HG03439 (cell line): ENCODE measurements around the gene TMEM203.

Source experiments
- ATAC-seq: cut with Tn5 transposase; IDR thresholded peaks from one replicate; pipeline ENCODE4 v1.9.1; 2021; ENCODE audit warnings: mild to moderate bottlenecking, moderate library complexity; ENCODE audit not compliant: unreplicated experiment

Gene TMEM203

DNA sequence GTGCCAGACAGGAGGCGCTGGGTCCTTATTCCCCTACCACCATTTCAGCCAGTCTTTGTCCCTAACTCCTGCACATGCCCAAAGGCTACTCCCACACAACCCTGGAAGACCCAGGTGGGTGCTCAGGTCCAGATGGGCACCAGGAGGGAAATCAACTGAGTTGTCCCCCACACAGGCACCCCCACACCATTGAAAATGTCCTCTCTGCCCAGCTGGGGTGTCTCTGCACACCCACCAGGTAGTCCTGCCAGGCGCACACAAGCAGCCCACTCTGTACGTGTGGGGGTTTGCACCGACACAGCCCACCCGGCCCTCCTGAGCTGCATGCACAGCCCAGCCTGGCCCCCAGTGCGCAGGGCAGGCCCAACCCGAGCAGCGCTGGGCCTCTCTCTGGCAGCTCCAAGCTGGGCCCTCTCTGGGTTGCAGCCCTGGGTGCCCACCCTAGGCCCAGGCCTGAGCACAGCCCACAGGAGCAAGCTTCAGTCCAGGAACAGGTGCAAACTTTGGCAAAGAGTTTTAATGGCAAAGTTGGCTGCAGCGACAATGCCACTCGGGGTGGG lies 14.4 kb upstream of the TMEM203 start:
- no peak for ATAC-seq

DNA sequence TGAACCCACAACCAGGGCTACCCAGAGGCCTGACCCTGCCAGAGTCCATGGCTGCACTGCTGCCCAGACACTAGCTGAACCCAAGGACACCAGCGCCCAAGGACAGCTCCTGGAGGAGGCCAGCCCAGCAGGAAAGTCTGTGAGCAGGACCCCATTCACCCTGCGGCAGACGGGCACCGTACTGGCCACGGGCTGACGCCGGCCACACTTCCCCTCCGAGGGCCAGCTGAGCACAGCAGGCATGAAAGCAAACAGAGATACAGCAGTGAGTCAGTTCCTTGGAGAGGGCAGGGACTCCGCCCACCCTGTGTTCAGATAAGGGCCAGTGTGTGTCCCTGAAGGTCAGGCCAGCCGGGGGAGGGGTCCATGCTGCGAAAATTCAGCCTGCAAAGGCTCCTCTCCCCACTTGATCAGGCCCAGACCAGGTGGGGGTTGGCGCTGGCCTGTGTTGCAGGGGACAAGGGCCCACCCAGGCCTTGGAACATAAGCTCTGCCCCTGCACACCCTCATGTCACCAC lies 13.4 kb upstream of the TMEM203 start:
- ATAC-seq, result no peak

DNA sequence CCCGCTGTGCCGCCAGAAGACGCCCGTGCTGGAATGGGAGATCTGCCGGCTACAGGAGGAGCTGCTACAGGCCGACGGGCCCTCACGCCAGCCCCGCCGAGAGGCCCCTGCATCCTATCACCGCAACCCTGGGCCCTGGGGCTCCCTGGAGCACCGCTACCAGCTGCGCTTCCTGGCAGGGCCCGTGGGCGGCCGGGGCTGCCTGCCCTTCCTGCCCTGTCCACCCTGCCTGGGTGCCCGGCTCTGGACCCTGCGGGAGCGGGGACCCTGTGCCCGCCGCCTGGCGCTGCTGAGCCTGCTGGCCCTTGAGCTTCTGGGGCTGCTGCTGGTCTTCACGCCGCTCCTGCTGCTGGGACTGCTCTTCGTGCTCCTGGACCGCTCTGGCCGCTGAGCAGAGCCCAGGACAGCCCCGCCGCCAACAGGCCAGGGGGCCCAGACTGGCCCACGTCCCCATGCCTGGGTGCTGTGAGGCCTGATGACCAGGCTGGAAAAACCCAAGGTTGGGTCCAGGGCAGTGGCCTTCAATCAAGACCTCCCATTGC lies 12.8 kb upstream of the TMEM203 start:
- no peak for ATAC-seq

DNA sequence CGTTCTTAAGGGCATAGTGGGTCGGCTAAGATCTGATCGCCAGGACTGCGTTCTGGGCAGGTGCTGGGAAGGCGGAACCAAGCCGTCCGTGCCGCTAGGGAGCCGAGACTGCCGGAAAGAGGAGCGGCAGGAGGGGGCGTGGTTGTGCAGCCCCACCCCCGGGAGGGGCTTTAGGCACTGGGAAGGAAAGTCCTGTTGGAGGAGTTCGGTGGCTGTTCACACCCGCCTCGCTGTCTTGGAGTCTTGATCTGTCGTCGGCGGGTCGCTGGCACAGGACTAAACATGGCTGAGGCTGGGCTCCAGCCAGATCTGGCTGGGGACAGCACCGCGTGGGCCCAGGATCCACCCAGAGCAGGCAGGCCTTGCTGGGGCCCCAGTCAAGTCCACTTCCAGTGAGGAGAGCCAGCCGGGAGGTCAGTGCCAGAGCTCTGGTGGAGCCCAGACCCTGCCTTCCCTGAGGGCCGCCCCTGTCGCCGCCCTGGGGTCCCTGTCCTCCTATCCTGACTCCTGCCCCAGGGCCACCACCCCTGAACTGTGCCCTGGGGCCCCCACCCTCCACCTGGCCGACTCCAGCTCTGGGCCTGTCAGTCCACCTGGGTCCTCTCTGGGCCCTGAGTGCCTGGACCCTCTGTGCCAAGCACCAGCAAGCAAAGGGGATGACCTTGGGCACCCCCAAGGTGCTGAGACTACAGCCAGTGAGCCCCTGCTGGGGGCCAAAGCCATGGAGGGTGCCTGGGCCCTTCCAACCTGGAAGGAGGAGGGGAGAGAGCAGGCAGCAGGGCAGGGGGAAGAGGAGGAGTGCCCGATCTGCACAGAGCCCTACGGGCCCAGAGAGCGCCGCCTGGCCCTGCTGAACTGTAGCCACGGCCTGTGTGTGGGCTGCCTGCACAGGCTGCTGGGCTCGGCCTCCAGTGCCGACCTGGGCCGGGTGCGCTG lies 12.1 kb upstream of the TMEM203 start:
- no peak for ATAC-seq

DNA sequence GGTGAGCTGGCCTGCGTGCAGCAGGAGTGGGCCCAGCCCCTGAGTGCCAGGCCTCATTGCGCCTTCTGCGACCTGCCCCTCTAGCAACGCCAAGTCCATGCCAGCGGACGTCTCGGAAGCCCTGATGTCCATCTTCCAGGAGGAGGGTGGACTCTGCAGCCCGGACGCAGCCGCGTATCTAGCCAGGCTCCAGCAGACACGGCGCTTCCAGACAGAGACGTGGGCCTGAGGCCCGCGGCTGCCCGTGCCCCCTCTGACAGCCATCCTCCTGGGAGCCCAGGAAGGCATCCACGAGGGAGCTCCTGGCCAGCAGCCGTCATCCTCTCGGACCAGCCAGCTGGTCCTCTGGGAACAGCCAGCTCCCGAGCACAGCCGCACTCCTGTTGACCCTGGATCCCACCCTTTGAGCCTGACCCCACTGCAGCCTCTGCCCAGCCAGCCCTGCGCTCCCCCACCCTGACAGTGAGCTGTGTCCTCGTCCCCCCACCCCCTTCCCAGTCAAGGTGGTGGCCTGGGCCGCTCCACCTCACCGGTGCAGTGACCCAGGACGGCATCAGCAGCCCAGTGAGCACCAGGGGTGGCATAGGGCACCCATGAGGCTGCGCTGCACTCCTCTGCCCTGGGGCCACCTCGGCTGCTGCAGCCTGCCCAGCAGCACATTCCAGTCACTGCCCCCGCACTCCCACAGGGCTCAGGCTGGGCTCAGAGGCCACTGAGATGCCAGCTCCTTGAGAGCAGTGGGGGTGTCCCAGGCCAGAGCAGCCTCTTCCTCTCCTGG lies 10.9 kb upstream of the TMEM203 start:
- ATAC-seq, result no peak

DNA sequence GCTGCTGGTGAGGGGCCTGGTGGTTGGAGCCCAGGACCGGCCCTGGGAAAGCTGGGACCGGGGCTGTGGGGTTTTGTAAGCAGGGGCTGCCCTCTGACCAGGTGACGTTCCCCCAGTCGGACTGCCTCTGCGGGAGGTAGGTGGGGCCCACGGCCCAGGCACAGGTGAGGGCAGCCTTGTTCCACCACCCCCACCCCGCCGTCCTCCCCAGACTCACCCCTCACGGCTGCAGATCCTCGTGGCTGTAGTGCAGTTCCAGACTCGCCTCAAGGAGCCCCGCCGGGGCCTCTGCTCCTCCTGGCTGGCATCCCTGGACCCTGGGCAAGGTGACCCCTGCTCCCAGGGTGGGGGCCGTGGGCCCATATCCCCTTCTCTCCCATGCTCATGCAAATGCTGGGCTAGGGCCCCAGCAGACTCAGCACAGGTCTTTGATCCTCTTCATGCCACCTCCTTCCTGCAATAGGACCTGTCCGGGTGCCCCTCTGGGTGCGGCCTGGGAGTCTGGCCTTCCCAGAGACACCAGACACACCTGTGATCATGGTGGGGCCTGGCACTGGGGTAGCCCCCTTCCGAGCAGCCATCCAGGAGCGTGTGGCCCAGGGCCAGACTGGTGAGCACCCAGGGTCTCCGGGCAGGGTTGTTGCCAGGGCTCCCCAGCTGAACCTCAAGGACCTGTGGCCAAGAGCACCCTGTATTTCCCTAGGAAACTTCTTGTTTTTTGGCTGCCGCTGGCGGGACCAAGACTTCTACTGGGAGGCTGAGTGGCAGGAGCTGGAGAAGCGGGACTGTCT lies 9.9 kb upstream of the TMEM203 start:
- ATAC-seq, result no peak

DNA sequence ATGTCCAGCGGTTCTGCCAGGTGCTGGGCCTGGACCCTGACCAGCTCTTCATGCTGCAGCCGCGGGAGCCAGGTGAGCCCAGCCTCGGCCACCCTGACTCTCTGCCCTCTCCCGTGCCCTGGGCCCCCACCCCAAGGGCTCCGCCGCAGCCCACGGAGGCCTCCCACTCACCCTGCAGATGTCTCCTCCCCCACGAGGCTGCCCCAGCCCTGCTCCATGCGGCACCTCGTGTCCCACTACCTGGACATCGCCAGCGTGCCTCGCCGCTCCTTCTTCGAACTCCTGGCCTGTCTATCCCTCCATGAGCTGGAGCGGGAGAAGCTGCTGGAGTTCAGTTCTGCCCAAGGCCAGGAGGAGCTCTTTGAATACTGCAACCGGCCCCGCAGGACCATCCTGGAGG lies 9.2 kb upstream of the TMEM203 start:
- ATAC-seq, result no peak

DNA sequence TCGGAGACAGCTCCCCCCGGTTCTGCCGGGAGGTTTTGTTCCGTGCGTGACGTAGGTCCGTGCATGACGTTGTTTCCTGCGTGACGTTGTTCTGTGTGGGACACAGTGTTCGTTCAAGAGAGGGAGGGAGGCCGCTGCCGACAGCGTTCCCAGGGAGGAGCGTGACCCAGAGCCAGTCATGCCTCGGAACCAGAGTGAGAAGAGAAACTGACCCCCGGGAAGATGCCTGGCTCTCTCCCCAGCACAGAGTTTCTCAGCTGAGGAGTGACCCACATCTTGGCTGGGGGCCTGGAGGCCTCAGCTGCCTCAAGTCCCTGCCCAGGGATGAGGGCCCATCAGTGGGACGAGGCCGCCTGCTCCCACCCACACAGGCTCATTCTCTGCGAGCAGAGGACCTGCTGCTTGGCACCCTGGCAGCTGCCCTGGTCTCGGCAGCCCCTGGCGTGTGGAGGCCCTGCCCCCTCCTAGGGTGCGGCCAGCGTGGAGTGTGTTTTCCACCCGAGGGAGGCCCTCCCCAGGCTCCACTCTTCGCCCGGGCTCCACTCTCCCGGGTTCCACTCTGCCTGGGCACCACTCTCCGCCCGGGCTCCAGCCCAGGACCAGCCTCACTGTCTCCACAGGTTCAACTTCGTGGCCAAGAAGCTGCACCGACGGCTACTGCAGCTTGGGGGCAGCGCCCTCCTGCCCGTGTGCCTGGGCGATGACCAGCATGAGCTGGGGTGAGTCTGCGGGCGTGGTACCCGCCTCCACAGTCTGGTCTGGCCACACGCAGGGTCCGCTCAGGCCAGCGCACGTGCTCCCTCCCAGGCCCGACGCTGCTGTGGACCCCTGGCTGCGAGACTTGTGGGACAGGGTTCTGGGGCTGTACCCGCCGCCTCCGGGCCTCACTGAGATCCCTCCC lies 8.0 kb upstream of the TMEM203 start:
- no peak for ATAC-seq

DNA sequence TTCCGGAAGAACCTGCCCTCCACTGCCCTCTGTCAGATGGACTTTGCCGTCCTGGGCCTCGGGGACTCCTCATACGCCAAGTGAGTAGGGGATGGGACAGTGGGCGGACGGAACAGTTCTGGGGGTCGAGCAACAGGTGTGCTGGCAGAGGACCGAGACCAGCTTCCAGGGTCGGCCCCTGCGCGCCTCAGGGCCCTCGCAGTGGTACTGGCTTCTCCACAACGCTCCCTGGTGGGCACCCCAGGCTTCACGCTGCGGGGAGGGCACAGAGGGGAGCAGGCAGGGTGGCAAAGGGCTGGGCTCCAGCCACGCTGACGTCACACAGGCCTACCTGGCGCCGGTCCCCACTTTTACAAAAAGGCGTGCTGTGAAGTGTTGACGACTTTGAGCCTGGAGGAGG lies 7.1 kb upstream of the TMEM203 start:
- ATAC-seq, result no peak

DNA sequence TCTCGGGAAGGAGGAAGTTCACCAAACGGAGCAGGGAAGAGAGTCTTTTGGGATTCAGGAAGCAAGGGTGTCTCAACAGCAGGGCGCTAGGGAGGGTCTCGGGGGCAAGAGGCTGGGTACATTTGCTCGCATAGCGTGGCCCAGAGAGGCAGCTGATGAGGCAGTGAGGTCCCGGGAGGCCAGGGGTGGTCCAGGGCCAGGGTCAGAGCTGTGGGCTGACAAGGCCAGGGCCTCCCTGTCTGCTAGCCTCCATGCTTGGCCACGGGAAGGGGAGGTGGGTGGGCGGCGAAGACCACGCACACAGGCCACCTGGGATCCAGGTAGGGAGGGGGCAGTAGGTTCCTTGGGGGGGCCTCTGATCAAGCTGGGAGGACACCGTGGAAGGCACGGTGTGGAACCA lies 6.1 kb upstream of the TMEM203 start:
- no peak for ATAC-seq

DNA sequence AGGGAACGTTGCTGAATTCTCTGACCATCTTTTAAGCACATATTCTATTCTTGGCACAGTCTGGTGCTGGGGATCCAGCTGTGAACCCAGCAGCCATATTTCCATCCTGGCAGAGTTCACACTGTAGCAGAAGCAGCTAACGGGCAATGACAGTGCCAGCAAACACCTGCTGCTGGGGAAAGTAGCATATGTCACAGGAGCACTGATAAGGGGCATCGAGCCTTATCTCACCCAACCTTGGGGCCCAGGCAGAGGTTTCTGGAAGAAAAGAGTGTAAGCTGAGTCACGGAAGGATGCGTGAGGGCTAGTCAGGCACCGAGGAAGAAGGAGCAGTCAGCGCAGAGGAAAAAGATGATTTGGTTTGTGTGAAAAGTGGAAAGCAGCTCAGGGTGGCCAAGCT lies 1.2 kb upstream of the TMEM203 start:
- ATAC-seq, result no peak

DNA sequence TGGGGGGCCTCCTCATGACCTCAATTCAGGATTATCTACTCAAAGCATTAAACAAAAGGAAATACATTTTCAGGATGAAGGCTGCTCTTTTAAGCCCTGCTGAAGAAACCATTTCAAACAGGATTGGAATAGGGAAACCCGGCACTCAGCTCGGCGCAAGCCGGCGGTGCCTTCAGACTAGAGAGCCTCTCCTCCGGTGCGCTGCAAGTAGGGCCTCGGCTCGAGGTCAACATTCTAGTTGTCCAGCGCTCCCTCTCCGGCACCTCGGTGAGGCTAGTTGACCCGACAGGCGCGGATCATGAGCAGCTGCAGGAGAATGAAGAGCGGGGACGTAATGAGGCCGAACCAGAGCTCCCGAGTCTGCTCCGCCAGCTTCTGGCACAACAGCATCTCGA lies 720 bp downstream of the TMEM203 start:
- ATAC-seq, result no peak

DNA sequence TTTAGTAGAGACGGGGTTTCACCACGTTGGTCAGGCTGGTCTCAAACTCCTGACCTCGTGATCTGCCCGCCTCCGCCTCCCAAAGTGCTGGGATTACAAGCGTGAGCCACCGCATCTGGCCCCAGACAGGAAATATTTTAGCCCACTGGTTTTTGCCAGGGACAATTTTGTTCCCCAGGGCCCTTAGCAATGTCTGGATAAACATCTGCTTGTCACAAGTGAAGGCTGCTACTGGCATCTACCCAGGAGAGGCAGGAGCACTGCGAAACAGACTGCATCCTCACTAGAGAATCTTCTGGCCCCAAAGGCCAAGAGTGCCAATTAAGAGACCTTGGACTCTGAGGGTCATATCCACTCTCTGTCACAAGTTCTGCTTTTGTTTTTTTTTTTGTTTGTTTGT lies 2.5 kb downstream of the TMEM203 start:
- ATAC-seq, result no peak

DNA sequence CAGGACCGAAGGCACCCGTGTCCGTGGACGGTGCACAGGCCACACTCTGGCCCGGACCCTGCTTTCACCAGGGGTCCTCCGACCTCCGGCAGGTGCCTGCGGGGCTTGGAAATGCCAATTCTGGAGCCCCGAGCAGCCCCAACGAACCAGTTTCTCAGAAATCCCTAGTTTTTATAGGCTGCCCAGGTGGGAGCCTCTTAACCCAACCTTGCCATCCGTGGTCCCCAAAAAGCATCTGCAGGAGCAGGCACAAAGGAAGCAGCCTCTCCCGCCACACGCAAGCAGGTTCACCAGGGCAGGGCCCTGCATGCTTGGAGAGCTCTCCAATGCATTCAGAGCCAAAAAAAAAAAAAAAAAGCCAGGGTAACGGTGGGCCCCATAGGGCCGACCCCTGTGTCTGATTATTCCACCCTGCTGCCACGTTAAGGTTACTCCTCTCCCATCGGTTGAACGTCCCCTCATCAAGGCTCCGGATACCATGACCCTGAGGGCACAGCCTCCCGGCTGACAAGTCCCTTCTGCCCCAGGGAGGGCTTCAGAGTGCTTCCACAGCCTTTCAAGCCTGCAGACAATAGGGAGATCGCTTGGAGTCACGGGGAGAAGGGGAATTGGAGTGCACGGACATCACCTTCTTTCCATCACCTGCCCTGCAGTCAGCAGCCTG lies 4.1 kb downstream of the TMEM203 start:
- ATAC-seq, result no peak

DNA sequence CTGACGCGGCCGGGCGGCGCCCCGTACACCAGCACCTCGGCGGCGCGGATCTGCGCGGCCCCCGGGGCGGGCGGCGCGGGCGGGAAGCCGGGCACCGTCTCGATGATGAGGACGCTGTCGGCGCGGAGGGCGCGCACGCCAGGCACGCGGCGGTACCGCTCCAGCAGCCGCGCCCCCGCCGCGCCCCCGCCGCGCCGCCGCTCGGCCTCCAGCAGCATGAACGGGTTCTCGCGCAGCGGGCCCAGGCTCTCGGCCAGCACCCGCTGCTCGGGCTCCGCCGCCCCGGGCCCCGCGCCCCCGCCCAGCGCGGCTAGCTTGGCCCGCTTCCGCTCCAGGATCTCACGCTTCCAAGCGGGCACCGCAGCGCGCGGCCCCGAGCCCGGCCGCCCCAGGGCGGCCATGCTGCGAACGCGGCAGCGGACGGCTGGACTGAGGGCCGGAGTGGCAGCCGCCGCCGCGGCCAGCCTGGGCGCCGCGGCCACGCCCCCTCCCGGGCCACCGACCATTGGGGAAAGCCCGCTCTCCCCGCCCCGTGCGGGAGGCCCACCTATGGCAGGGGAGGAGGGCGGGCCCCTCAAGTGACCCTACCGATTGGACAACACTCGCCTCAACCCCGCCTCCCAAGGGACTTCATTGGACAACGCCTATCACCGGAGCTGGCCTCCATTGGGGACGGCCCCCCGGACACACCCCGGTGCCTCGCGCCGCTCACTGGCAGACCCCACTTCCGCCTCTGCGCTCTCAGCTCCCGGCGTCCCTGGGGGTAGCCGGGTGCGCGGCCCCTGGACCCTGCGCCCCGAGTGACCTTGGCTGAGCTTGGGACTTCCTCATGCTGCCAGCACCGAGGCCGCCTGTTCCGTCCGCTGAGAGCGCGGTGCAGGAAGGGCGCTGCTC lies 4.9 kb downstream of the TMEM203 start, which contains the start of gene TPRN:
Gene TPRN, minus strand, starts transcription at position 431 of the 894 bp plus-strand sequence. Its CDS starts 30 bp downstream, at position 401.
- ATAC-seq, result peak; percentile 85

DNA sequence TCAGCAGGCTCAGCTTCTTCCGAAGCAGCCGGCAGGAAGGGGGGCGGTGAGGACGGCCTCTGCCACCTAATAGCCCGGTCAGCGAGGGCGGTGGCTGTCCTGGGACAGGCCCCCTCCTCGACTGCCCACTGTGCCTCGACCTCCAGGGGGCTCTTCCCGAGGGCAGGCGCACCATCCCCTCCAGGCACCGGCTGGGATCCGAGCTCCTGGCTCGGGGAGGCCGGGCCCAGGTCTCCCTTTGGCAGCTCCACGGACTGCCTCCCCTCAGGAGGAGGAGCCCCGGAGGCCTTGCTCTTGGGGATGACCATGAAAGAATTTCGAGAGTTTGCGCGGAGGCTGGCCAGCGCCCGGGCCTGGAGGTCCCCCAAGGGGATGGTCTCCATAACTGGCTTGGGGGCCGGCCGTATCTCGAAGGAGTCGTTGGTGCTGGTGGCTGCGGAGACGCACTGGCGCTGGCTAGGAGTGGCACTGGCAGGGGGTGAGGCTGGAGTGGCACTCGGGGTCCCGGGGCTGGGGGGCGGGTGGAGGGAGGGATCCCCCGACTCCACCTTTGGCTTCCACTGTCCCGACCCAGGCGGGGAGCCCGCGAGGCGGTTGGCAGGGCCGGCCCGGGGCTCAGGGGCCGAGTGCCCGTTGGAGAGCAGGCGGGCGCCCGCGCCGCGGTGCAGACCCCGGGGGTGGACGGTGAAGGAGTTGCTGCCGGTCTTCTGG lies 5.9 kb downstream of the TMEM203 start:
- ATAC-seq, result no peak

DNA sequence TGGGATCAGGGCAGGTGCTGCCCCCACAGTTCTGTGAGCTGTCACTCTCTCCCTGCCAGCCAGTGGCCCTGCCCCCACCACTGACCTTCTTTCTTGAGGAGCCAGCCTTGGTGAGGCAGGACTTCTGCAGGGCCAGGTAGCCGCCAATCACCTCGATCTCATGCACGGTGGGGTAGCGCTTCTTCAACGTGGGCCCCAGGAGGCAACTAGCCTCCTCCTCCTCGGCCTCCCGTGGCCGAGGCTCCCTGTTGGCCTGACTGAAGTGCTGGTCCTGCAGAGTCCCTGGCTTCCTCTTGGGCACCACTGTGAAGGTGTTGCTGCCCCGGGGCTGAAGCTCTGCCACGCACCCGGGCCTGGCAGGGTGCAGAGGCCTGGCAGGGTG lies 6.6 kb downstream of the TMEM203 start:
- ATAC-seq, result no peak
